ENCODE measurements around the gene GNAT2.

- no peak for TF ChIP-seq POLR2AphosphoS5 (IDR thresholded peaks at IDR 0.05; ENCODE audit: low read depth, low read length)
- no peak for TF ChIP-seq POLR2A (IDR thresholded peaks at IDR 0.05; ENCODE audit: low read depth, low read length)
- no peak for TF ChIP-seq TAF1 (IDR thresholded peaks at IDR 0.05; ENCODE audit: borderline replicate concordance, low read depth, low read length)
Observed at GRCh38 chr1:109659145-109659544, 39.7 kb upstream of the GNAT2 start.
